Measurements from ENCODE around the gene MRPS27.

Gene MRPS27

GRCh38 chr5:72256536-72256935 is 63.5 kb downstream of the MRPS27 start:
- DNase-seq (ENCODE audit: low read depth) = no peak

GRCh38 chr5:72255670-72256069 is 64.4 kb downstream of the MRPS27 start:
- DNase-seq (ENCODE audit: low read depth) = no peak

- DNase-seq (ENCODE audit: low read depth) = no peak
These were observed 64.8 kb downstream of the MRPS27 start for GRCh38 chr5:72255237-72255636.

GRCh38 chr5:72252574-72253155 is 67.4 kb downstream of the MRPS27 start:
- no peak for DNase-seq (ENCODE audit: low read depth)

- DNase-seq (ENCODE audit: low read depth) = no peak
These were observed 68.0 kb downstream of the MRPS27 start for GRCh38 chr5:72252008-72252407.

GRCh38 chr5:72251386-72251785 is 68.7 kb downstream of the MRPS27 start:
- no peak for DNase-seq (ENCODE audit: low read depth)

GRCh38 chr5:72248410-72248981 is 71.5 kb downstream of the MRPS27 start:
- DNase-seq (ENCODE audit: low read depth) = peak; percentile 73

- DNase-seq (ENCODE audit: low read depth) = peak; percentile 16
These were observed 73.0 kb downstream of the MRPS27 start for GRCh38 chr5:72246954-72247442.

- peak; percentile 26 for DNase-seq (ENCODE audit: low read depth)
These were observed 74.0 kb downstream of the MRPS27 start for GRCh38 chr5:72245951-72246532.

- no peak for DNase-seq (ENCODE audit: low read depth)
These were observed 74.5 kb downstream of the MRPS27 start for GRCh38 chr5:72245546-72245945.

- peak; percentile 82 for DNase-seq (ENCODE audit: low read depth)
These were observed 75.1 kb downstream of the MRPS27 start for GRCh38 chr5:72244862-72245371.

GRCh38 chr5:72243706-72244105 is 76.3 kb downstream of the MRPS27 start:
- DNase-seq (ENCODE audit: low read depth) = no peak

- no peak for DNase-seq (ENCODE audit: low read depth)
These were observed 77.1 kb downstream of the MRPS27 start for GRCh38 chr5:72242796-72243475.

- DNase-seq (ENCODE audit: low read depth) = no peak
These were observed 78.6 kb downstream of the MRPS27 start for GRCh38 chr5:72241346-72242003.

- no peak for DNase-seq (ENCODE audit: low read depth)
These were observed 81.2 kb downstream of the MRPS27 start for GRCh38 chr5:72238712-72239445.

GRCh38 chr5:72237879-72238278 is 82.2 kb downstream of the MRPS27 start:
- no peak for DNase-seq (ENCODE audit: low read depth)

- DNase-seq (ENCODE audit: low read depth) = no peak
These were observed 82.6 kb downstream of the MRPS27 start for GRCh38 chr5:72237415-72237814.

- no peak for DNase-seq (ENCODE audit: low read depth)
These were observed 84.3 kb downstream of the MRPS27 start for GRCh38 chr5:72235725-72236124.

- DNase-seq (ENCODE audit: low read depth) = no peak
These were observed 85.2 kb downstream of the MRPS27 start for GRCh38 chr5:72234868-72235267.

GRCh38 chr5:72234265-72234700 is 85.8 kb downstream of the MRPS27 start:
- DNase-seq (ENCODE audit: low read depth) = peak; percentile 69

- no peak for DNase-seq (ENCODE audit: low read depth)
These were observed 86.2 kb downstream of the MRPS27 start for GRCh38 chr5:72233835-72234234.

- no peak for DNase-seq (ENCODE audit: low read depth)
These were observed 87.2 kb downstream of the MRPS27 start for GRCh38 chr5:72232838-72233237.

All from amniotic epithelial cell (primary cell).